Epithelial cell of prostate (primary cell): ENCODE measurements around the gene FOLR3.
A peak's percentile ranks its signal among the peaks of the same experiment; 100 is the strongest.
"Not testable (repeated sequence)": the region's sequence is repeated elsewhere in the genome, so short reads cannot be mapped to it uniquely, and the experiment has no call there.

Experiments used
- DNase-seq: peaks from one replicate; pipeline ENCODE4 v3.0.0-alpha.2; 2011; ENCODE audit warnings: low read depth, low spot score
- H3K27ac ChIP-seq: fragments of 450-650 bp; 2 replicates; pipeline ENCODE4 v1.5.1; 2017; ENCODE audit warnings: mild to moderate bottlenecking

FOLR3 gene

DNA sequence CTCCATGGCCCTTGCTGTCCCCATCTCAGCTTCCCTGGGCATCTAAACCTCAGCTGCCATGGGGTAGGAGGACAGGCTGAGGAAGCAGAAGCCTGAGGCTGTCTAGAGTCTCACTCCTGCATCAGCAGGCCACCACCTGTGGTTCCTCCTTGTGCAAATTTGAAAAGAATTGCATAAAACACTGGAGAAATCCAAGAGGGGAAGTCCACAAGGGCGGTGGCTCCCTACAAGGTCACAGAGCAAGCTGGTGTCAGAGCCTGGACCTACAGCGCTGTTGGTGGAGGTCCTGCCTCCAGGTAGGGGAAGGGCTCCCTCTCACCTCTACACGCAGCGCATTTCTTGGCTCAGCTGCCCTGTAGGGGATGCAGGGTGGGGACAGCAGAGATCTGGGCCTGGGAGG, at the start of gene FOLR3:
Gene FOLR3, plus strand, starts transcription at position 253 of the 400 bp plus-strand sequence. CDS start 228 bp downstream, outside the sequence.
- not testable (repeated sequence) for DNase-seq
- peak within 1 kb of the TSS; percentile 45 for H3K27ac ChIP-seq

- no peak for DNase-seq
- no peak overlapping the region for H3K27ac ChIP-seq
Measured at GRCh38 chr11:72088076-72088808, 47.3 kb upstream of the FOLR3 start.

GRCh38 chr11:72091292-72091691, 44.2 kb upstream of the FOLR3 start:
- DNase-seq, result no peak
- peak overlapping the region; percentile 20 for H3K27ac ChIP-seq

- no peak for DNase-seq
- no peak overlapping the region for H3K27ac ChIP-seq
Measured at GRCh38 chr11:72098741-72099140, 36.8 kb upstream of the FOLR3 start.

DNA sequence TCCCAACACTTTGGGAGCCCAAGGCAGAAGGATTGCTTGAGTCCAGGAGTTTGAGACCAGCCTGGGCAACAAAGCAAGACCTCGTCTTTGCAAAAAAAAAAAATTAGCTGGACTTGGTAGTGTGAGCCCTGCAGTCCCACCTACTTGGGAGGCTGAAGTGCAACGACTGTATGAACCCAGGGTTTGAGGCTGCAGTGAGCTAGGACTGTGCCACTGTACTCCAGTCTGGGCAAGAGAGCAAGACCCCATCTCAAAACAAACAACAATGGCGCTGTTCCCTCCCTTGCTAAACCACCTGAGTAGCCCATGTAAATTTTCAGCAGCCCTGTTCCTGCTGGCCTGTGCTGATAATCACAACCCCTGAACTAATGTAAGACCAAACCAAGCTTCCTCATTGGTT, 35.5 kb upstream of the FOLR3 start:
- H3K27ac ChIP-seq, result peak overlapping the region; percentile 94

DNA sequence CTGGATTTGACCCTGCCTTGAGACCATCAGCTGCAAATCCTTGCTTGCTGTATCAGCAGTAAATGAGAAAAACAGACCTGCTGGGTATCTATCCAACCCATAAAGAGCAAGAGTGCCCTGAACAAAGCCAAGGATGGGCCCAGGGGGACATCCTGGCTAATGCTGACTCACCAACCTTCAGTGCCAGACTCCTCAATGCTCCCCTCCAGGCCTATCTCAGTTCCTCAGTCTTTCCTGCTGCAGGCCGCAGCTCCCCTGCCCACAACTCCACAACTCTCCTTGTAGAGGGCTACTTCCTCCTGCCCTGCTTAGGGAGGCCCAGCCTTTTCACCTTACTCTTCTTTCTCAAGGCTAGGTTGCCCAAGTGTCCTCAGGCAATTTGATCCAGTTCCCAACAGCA, 35.1 kb upstream of the FOLR3 start:
- peak overlapping the region; percentile 94 for H3K27ac ChIP-seq
- DNase-seq, result no peak

More for the DNA sequence above, 35.5 kb upstream of the FOLR3 start:
- DNase-seq, result no peak

- H3K27ac ChIP-seq, result peak overlapping the region; percentile 94
Measured at GRCh38 chr11:72102162-72102561, 33.4 kb upstream of the FOLR3 start.

GRCh38 chr11:72102631-72102945, 32.9 kb upstream of the FOLR3 start:
- no peak for DNase-seq
- peak overlapping the region; percentile 94 for H3K27ac ChIP-seq

More at GRCh38 chr11:72102162-72102561, 33.4 kb upstream of the FOLR3 start:
- DNase-seq, result no peak

- H3K27ac ChIP-seq, result peak within 1 kb of the TSS; percentile 94
- peak; percentile 89 for DNase-seq
Measured at GRCh38 chr11:72102946-72103753, 32.4 kb upstream of the FOLR3 start, which contains the start of gene LAMTOR1. Gene LAMTOR1 (minus strand): TSS chr11:72103297. CDS start chr11:72103224, 73 bp downstream.

DNA sequence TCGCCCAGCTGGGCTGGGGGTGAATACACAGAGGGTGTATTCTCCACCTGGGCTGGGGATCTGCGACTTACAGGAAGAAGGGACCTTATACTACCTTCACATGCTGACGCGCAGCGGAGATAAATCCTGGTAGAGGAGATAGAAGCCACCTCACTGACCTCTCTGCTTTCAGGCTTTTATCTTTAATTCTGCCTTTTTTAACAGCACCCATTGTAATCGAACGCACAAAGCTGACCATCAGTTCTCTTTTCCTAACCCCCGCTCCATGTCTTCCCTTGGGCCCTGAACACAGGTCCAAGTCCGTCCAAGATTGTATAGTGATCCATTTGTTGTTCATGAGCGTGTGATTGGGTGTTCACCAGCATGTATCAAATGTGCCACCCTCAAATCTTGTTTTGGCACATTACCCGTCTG, 31.8 kb upstream of the FOLR3 start:
- DNase-seq, result no peak
- H3K27ac ChIP-seq, result peak overlapping the region; percentile 94

DNA sequence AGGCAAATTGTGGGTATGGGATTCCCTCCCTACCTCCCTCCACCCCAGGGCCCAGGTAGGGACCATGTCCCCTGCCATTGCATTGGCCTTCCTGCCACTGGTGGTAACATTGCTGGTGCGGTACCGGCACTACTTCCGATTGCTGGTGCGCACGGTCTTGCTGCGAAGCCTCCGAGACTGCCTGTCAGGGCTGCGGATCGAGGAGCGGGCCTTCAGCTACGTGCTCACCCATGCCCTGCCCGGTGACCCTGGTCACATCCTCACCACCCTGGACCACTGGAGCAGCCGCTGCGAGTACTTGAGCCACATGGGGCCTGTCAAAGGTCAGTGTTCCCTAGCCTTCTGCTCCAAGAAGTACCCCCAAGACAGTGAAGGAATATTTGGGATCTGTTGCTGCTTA, 29.6 kb upstream of the FOLR3 start, which contains the start of gene TOMT:
Gene TOMT, plus strand, starts transcription at position 37 of the 400 bp plus-strand sequence. Its CDS starts 28 bp downstream, at position 65.
- H3K27ac ChIP-seq, result no peak within 1 kb of the TSS

DNA sequence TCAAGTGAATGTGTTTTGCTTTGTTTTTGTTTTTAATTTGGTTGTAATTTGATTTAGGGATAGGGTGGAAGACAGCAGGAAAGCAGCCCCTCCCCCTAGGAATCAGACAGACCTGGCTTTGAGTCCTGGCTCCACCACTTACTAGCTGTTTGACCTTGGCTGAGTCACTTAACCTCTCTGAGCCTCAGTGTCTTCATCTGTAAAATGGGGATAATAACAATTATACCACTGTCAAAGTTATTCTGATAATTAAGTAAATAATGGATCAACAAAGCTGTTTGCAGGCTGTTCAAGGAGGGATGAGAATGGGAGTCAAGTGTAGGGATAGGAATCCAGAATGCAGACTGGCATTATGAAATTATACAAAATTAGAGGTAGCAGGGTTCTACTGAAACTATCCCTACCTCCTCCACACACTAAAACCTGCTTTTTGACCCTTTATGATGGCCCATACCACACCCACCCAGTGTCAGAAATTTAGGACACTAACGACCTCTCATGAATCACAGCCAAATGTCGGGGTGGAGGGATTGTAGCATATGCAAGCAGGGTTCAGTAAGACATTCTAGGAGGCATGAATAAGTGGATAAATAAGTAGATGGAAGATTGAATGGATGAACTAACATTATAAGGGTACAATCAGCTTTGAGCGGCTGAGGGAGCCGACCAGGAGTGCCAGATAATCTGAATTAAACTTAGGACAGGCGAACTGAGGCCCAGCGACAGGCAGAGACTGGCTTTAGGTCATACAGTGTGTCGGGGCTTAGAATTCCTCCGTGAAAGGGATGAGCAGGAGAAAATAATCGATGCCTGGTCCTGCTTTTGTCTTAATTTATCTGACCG, 24.0 kb upstream of the FOLR3 start:
- no peak for DNase-seq
- H3K27ac ChIP-seq, result peak overlapping the region; percentile 99

More for the DNA sequence above, 29.6 kb upstream of the FOLR3 start, which contains the start of gene TOMT:
- DNase-seq, result no peak

GRCh38 chr11:72112143-72112977, 23.2 kb upstream of the FOLR3 start, which contains the start of gene ANAPC15:
Gene ANAPC15 (minus strand): TSS chr11:72112695. CDS start chr11:72111276, 1,419 bp downstream.
- peak; percentile 98 for DNase-seq
- peak within 1 kb of the TSS; percentile 99 for H3K27ac ChIP-seq

GRCh38 chr11:72112978-72113808, 22.3 kb upstream of the FOLR3 start:
- H3K27ac ChIP-seq, result peak overlapping the region; percentile 99
- DNase-seq, result peak; percentile 20

DNA sequence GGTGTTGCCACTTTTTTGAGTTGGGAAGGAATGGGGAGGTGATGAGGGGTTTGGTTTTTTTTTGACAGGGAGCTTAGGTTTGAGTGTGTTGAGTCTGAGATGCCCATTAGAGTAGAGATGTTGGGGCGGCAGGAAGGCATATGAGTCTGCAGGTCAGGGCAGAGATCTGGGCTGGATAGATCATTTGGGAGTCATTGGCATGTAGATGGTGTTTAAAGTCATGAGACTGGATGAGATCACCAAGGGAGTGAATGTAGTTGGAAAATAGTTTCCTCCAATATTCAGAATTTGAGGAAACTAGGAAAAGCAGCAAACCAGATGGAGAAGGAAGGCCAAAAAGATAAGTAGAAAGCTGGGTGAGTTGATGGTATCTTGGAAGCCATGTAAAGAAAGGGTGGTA, 21.0 kb upstream of the FOLR3 start:
- peak overlapping the region; percentile 99 for H3K27ac ChIP-seq
- peak; percentile 27 for DNase-seq

DNA sequence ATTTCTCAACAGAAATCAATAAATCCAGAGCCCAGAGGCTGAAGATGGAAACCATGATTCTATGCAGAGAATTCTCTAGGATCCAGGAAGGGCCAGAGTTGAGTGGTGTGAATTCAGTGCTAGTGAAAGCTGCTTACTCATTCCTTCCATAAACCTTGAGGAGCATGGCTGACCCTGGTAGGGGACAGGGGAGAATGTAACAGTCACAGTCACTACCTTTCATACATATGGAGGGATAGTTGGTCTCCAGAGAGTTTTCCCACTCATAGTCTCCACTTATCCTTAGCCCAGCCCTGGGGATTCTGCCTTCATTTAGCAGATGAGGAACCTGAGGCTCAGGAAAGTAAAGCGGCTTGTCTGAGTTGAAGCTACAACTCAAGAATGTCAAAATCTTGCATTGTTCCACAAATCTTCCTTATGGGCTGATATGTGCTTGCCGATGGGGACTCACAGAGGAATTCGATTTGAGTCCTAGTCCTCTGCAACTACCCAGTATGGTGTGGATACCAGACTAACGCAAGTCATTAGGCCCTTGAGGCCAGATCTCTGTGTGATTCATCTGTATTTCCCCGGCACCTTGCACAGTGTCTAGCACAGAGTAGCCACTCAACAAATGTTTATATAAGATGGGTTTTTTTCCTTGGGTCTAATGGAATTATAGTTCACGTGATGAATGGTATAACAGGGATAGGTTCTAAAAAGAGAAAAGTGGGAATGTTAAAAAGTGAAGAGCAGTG, 19.3 kb upstream of the FOLR3 start:
- peak overlapping the region; percentile 99 for H3K27ac ChIP-seq
- DNase-seq, result no peak

DNA sequence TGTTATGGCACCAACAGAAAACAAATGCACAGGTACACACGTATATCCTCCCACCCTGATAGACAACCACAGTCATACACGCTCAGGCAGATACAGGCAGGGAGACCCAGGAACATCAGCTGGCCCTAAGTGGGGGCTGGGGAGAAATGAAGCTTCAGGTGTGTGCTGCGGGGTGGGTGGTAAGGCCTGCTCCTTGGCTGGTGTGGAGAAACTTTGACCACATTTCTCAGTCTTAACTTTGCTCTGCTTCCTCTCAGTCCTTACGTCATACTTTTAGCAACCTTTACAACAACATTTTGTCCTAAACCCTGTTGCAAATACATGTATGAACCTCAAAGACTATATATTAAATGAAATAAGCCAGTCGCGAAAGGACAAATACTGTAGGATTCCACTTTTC, 16.3 kb upstream of the FOLR3 start:
- no peak for DNase-seq
- H3K27ac ChIP-seq, result no peak overlapping the region

DNA sequence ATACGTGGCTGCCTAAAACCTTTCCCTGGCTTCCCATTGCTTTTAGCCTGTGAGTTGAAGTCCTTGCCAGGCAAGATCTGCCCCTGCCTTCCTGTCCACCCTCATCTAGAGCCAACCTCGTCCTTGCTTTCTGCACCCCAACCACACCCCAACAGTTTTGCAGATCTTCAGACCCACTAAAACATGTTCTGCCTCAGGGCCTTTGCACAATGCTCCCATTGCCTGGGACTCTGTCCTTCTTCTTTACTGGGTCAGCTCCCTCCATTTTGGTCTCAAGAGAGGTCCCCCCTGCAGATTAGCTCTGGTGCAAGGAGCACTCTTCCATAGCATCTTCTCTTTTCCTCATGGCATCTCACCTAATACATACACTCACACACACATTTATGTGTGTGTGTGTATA, 14.6 kb upstream of the FOLR3 start:
- no peak overlapping the region for H3K27ac ChIP-seq
- no peak for DNase-seq
